Measurements from ENCODE around the gene PPIB.

PPIB gene

DNA sequence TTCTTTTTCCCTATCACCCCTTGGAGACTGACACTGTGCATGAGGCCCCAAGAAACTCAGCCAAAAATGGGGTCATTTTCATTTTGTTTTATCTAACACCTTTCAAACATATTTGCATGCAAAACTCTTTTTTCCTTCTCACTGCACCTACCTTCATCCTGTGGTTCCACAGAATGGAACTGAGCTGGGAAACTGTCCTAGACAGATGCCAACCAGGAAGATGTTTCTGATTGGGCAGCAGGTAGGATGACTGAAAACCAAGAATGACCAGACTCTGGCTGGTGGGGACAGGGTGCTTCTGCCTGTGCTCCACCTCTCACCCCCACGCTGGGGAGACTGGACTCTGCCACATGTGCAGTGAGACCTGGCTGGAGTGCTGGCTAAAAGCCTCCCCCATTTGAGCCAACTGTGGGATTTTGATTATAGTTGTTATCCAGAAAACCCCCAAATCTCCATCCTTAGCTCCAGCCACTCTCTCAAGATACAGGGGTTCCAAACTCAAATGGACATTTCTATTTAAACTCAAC, 5.2 kb downstream of the PPIB start:
- DNase-seq = no peak

DNA sequence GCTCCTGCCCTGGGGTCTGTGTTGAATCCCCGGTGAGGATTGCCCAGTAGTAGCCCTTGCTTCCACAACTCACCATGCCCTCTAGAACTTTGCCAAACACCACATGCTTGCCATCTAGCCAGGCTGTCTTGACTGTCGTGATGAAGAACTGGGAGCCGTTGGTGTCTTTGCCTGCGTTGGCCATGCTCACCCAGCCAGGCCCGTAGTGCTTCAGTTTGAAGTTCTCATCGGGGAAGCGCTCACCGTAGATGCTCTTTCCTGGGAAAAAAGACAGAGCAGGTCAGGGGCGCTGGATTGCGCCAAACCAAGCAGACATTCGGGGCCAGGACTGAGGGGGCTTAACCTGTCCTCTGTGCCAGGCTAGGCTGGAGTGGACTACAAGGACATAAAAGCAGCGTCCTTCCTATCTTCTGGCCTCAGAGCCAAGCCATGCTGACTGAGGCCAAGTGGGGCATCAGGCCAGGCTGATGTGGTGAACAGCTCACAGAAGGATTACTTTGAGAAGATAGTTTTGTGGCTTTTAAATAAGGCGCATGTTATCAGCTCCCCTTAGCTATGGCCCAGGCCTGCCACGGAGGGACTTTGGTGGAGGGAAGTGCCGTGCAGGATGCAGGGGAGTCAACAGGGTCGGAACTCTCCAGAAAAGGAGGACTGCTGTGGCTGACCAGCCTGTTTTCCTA, 6.0 kb downstream of the PPIB start:
- DNase-seq = no peak

DNA sequence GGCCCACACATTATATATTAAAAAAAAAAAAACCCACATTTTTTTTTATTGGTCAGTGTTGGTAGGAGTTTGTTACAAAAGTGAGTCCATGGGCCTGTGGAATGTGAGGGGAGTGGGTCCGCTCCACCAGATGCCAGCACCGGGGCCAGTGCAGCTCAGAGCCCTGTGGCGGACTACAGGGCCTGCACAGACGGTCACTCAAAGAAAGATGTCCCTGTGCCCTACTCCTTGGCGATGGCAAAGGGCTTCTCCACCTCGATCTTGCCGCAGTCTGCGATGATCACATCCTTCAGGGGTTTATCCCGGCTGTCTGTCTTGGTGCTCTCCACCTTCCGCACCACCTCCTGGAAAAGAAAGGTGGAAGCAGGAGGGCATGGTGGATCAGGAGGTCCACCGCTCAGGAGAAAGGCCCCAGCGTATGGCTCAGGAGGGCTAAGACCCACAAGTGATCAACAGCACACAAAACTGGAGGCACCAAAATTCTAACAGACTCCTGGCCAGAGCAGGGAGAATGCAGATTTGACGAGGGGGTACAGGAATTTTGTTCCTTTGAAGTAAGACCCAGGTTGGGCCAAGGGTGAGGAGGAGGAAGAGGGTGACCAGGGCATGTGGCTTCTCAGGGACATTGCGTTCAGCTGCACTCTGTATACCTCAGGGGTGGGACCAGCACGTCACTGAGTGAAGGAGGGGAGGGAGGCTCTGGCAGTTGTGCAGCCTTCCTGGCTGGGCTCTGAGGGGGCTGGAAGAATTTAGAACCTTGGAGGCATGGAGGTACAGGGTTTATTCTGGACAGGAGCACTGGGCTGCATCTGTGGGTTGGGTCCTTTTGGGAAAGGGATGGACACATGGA, 6.8 kb downstream of the PPIB start:
- DNase-seq = no peak

DNA sequence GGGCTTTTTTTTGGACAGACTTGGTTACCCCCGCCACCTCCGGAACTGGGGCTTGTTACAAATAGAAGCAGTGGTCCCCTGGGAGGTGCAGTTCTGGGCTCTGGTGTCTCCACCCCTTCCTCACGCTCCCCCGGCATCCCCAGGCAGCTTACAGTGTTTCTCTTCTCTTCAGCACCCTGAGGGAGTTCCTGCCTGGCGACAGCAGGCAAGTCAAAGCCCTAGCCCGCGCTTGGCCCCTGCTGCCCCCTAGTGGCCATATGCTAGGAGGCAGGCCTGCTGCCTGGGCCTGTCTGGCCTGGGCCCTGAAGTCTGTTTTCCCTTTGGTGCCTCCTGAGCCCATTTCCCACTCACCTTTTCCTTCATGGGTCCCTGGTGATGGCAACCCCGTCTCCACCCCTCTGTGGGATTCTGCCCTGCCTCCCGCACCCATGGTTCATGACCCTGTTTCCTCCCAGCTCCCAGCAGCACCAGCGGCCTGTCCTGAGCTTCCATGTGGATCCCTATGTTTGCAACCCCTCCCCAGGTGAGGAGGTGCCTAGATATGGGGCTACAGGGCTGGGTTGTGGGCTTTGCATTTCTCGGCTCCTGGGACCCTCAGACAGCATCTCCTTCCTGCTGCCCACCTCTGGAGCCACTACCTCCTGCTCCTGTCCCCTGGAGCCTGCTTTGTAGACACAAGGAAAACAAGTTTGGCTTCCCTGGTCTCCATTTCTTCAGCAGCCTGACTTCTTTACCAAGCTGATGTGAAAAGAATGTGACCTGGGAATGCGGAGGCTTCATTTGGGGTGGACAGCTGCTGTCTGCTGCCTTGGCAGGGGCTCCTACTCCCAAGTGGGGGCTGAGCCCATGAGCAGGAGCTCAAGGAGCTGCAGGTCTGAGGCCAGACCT, 9.1 kb downstream of the PPIB start:
- DNase-seq = peak in 1 of 2 experiments; percentile 9

DNA sequence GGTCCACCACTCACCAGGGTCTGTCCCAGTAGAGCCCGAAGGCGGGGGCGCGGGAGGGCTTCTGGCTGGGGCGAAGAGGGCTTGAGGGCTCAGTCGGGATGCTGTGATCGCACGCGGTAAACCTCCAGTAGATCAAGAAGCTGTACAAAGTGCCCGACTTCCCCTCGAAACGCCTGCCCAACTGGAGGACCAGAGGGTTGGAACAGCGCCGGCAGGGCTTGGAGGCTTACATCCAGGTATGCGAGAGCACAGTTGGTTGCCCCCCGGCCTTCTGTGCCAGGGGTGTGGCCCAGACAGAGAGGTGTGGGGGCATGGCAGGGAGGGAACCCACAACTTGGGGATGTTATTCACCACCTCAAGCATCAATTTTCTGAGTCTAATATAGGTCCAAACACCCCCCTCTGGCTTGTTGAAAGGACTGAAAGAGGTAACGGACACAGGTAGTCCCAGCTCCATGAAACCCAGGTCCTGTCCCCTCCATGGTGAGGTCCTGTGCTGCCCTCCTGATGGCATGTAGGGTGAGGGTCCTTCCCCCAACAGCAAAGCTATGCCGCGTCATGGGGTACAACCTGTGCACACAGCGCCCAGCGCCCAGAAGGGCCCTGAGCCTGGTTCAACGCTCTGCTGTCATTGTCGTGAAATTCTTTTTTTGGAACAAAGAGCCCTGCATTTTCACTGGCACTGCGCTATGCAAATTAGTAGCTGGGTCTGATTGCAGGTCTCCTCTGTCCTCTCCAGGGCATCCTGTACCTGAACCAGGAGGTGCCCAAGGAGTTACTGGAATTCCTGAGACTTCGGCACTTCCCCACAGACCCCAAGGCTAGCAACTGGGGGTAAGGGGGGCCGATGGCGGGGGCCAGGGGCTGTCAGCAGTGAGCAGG, 10.1 kb downstream of the PPIB start:
- no peak for DNase-seq

DNA sequence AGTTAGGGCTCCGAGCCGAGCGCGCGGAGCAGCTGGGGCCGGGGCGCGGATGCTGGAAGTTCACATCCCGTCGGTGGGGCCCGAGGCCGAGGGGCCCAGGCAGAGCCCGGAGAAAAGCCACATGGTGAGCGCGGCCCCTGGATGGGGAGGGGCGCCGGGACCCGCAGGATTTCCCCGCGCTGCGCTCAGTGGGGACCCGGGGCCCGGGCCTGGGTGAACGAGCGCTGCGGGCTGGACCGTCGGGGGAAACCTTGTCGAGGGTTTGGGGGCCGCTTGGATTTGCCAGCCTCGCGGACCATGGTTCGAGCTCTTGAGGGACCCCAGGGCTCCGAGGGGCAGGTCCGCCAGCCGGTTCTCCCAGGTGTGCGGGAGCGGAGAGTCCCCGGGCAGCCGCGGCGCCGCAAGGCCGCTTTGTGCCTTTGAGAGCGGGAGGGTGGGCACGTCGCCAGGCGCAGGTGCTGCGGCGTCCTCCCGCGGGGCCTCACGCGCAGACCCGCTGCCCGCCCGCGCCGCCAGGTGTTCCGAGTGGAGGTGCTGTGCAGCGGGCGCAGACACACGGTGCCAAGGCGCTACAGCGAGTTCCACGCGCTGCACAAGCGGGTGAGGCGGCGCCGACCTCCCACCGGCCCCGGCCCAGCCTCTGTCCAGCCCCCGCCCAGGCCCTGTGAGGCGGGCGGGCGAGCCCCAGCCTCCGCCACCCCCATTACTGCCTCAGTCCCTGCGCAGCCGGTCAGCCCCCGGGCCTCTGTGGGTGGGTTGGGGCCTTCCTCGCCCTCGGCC, 10.9 kb downstream of the PPIB start, which contains the start of gene SNX22:
TSS of gene SNX22 (plus strand) at position 5 of the 780 bp plus-strand sequence. CDS start at position 50, 45 bp downstream.
- no peak for DNase-seq

DNA sequence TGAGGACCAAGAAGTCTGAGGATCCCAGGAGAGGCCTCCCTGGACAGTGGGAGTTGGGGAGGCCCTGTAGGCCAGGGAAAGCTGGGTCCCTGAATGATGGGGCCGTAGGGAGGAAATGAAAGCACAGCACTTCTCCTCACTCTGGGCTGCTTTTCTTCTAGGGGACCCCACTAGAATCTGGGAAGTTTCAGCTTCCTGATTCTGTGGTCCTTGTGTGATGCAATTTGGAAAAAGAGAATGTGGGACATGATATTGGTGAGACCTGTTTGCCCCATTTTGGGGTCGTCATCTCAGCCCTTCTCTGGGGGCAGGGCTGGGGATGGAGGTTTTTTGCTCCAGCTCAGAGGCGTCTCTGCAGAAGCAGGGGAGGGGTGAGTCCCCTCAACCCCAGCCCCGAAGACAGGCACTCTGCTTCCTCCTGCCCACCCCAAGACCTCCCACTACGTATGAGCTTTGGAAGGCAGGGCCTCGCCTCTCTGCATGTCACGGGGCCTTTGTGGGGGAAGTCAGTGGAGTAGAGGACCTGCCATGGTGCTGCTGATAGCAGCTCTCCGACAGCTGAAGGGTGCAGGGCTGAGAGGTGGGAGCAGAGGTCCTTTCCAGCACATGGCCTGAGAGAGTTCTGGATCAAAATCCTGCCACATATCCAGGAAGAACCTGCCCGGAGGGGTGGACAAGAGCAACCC, 12.8 kb downstream of the PPIB start:
- DNase-seq = no peak

DNA sequence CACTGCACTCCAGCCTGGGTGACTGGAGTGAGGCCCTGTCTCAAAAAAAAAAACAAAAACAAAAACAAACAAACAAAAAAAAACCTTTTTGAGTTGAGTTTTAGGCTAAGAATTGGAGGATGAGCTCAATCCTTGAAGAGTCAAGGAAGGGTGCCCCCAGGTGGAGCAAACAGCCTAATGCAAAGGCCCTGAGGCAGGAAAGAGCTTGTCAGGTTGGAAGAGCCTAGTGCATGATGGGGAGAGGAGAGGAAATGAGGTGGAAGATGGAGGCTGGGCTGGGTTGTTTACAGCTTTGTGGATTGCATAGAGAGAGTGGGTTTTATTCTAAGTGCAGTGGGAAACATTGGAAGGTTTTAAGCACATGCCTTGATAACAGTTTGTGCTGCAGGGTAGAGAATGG, 13.4 kb downstream of the PPIB start:
- no peak for DNase-seq

DNA sequence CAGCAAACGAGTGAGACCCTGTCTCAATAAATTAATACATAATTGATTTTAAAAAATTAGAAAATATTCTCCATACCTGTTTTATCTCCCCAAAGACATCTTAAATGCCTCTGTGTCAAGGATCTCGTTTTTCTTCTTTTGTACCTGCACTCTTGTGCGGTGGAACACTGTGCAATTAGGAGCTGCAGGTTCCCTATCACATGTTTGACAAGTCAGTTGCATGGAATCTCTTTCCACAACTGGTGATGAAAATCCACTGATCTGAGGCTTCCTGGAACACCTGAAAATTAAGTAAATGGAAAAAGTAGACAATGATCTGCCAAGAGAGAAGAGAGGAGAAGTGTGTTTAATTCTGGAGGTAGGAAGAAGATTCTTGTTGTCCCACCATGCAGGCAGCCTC, 14.2 kb downstream of the PPIB start:
- no peak for DNase-seq

DNA sequence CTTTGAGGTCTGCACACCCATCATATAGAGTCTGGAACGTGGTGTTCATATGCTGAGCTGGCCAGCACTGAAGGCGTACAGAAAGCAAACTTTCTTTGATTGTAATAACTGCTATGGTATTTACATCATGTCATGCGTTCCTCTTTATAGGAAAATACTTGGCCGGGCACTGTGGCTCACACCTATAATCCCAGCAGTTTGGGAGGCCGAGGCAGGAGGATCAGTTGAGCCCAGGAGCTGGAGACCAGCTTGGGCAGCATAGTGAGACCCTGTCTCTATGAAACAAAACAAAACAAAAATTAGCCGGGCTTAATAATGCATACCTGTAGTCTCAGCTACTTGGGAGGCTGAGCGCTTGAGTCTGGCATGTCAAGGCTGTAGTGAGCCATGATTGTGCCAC, 14.7 kb downstream of the PPIB start:
- DNase-seq = no peak

DNA sequence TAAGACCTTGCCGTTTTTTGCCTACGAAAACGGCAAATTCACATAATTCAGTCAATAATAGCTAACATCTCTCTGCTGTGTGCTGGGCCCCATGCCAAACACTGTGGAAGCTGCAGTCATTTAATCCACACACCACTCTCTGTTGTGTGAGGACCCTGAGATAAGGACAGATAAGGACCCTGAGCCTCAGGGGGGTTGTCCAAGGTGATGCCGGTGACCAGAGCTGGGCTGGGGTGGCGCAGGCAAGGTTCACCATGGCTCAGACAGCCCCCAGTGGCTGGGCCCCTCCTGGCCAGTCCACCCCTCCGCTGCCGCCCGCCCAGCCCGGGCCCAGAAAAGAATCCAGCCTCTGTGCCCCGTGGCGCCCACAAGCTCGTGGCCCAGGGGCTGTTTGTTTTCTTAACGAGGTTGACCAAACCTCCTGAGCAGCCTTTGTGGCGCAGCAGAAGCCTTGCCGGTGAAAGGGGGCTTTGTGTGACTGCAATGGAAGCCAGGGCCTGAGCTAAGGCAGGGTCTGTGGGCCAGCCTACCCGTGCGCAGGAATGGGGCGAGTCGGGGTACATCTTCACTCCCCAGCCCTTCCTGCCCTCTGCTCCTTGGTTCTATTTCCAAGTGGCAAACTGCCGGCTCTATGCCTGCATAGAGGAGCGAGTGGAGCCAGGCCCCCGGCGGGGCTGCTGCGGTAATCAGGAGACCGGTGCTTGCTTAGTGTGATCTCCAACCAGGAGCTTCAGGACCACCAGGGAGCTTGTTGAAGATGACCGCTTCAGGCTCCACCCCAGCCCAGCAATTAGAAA, 15.7 kb downstream of the PPIB start:
- DNase-seq = no peak

DNA sequence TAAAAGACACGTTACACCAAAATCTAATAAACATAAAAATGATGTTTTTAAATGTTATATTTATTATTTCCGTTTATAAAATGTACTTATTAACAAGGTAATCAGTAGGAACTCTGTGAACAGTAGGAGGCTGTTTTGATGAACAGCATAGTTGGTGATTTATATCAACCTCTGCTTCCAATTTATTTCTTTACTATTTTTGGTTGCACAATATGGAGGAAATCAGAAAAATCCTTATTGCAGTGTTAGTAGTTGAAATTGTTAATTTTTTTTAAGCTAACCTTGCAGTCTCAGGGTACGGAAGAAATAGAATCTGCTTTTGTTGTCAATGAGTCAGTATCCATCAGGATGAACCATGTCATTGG, 16.3 kb downstream of the PPIB start:
- DNase-seq = no peak

DNA sequence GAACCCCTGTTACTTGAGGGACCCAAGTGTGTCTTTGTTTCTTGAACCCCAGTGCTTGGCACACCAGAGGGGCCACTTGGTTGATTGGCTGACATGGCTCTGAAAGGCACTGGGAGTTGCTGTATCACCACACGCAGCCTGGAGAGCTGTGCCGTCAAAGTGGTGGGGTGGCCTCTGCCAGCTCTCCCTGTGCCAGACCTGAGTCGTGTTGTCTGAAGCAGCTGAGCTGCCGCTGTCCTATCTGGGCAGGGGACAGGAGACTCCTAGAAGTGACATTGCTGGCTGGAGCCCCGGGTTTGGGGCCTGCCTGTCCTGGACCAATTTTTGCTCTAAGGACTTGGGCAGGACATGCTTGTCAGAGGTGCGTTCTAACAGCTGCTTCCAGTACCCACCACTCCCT, 16.8 kb downstream of the PPIB start:
- DNase-seq = no peak

DNA sequence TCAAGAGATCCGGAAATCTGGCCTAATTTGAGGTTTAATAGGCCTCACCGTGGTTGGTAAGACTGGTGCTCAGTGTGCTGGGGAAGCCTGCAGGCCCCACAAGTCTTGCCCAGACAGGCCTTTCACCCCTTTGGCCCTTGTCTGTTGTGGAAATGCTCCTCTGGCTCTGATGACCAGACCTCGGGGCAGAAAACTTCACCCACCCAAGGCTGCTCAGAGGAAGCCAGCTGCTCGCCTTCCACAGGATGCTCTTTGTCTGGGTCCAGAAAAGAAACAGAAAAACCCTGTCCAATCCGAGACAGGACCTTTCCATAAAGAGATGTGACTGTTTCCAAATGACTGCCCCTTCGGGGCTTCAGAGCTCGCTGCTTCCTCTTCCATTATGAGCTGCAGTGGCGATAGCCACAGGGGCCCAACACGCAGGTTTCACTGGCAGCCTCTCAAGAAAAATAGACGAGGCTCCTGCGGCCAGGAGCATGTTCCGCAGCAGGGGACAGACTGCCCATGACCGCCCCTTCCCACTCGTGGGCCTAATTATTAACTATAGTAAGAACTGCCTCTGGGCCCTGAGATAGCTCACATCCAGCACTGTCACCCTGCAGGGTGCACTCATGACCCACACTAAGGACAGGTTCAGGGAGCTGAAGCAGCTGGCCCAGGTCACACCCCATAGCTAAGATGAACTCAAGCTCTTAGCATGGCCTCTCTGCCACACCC, 18.1 kb downstream of the PPIB start:
- DNase-seq = no peak

DNA sequence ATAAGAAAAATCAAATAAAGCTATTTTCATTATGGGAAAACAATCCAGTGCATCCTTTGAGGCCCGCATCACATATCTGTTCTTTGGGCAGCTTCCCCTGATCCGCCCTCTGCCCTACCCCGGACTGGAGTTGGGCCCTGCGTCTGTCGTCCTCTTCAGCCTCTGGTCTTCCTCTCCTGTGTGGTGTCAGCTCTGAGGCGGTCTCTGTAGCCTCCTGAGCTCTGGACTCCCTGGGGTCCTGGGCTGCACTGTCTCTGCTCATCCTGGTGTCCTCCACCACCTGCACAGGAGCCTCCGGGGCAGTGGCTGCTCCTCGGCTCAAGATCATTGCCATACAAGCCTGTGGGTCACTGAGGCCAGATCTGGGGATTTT, 18.6 kb downstream of the PPIB start:
- DNase-seq = no peak

DNA sequence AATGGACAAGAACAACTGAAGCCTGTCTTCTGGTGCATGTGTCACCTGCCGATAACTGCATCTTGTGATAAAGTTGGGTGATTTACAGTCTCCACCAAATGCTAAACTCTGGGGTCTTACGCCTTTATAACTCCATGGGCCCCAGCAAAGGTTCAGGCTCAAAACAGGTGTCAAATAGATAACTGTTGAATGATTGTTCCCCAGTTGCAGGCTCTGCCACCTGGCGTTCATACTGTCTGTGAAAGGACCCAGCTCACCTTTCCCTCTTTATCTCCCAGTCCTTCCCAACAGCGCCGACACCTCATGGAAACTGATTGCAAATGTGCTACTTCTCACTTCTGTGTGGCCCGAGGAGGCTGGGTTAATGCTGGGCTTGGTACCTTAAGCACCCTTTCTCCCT, 19.5 kb downstream of the PPIB start:
- no peak for DNase-seq

DNA sequence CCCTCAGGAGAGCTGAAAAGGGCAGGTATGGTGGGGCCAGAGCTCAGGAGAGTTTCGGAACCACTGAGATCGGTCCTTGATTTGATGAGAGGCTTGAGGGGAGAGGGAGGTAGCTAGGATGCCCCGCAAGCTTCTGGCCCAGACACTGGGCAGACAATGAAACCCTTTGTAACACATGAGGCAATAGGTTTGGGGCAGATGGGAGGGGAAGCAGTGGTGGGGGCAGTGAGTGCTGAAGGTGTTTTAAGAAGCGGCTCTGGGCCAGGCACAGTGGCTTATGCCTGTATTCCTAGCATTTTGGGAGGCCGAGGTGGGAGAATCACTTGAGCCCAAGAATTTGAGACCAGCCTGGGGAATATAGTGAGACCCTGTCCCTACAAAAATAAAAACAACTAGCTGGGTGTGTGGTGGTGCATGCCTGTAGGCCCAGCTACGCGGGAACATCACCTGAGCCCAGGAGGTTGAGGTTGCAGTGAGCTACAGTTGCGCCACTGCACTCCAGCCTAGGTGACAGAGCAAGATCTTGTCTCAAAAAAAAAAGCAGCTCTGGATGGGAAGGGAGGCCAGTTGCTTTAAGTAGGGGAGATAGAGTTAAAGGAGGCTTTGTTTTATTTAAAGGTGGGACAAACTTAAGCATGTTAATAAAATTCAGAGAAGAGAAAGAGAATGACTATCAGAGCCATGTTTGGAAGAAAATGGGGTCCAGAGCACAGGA, 20.9 kb downstream of the PPIB start:
- DNase-seq = no peak

DNA sequence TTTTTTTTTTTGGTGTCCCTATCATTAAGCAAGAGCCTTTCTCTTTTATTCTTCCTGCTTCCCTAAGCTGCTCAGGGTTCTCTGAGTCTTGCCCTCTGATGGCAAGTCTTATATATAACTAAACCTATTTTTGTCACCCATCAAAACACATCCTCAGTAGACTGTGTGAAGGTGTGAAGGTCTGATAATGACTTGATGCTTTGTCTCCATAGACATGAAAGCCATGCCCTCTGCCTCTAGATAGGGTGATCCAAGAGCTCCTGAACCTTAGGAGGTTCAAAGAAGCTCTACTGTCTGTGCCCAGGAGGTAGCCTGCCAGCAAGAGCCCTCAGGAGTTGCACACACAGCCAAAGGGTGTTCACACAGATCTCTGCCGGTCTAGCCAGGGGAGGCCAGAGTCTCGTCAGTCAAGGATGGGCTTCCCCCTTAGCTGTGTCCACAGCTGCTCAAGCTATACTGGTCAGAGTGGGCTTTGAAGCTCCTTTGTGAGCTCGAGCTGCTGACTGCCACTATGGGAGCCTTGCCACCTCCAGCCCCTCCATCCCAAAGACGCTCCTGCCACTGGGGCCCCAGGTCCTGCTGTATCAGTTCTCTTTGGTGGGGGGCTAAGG, 24.4 kb downstream of the PPIB start:
- DNase-seq = no peak

Data from cerebellar nuclear complex (tissue), 1 donor.